OCI-LY7 (cell line): ENCODE results near the gene ARHGAP6.

ENCODE experiments used
- EZH2phosphoT487 ChIP-seq: fragments of 200-600 bp; sonication (generic); IDR thresholded peaks from 2 replicates; pipeline ENCODE4 v1.6.1; 2018; ENCODE audit warnings: low read depth, borderline replicate concordance, mild to moderate bottlenecking, mixed run types, antibody characterized with exemption, low read length, moderate library complexity, mixed read lengths
- TF ChIP-seq, protein P1 (sequence below): fragments of 200-600 bp; sonication (generic); conservative IDR thresholded peaks from 2 replicates; pipeline ENCODE4 v1.5.1; 2014; ENCODE audit warnings: mild to moderate bottlenecking, antibody characterized with exemption, low read length, moderate library complexity, mixed read lengths

DNA sequence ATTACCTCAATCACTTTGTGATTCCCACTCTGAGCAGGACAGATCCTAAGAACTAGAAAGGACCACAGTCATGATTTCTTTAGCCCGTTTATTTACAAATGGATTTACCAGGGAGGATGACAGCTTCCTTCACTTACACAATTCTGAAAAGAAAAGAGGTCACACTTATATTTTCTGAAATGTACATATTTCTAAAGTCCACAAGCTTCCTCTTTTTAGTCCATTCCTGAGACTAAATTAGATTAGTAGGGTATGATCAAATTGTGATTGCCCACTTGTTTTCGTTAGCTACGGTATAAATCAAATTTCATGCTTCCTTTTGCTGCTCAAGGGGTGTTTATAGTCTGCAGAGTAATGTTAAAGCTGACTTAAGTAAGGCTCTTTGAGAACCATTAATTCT, 380.1 kb downstream of the ARHGAP6 start:
- TF ChIP-seq, protein P1, sequence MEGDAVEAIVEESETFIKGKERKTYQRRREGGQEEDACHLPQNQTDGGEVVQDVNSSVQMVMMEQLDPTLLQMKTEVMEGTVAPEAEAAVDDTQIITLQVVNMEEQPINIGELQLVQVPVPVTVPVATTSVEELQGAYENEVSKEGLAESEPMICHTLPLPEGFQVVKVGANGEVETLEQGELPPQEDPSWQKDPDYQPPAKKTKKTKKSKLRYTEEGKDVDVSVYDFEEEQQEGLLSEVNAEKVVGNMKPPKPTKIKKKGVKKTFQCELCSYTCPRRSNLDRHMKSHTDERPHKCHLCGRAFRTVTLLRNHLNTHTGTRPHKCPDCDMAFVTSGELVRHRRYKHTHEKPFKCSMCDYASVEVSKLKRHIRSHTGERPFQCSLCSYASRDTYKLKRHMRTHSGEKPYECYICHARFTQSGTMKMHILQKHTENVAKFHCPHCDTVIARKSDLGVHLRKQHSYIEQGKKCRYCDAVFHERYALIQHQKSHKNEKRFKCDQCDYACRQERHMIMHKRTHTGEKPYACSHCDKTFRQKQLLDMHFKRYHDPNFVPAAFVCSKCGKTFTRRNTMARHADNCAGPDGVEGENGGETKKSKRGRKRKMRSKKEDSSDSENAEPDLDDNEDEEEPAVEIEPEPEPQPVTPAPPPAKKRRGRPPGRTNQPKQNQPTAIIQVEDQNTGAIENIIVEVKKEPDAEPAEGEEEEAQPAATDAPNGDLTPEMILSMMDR: no peak
- TF ChIP-seq EZH2phosphoT487: no peak
